ENCODE data around the gene BMP10.

BMP10 gene

DNA sequence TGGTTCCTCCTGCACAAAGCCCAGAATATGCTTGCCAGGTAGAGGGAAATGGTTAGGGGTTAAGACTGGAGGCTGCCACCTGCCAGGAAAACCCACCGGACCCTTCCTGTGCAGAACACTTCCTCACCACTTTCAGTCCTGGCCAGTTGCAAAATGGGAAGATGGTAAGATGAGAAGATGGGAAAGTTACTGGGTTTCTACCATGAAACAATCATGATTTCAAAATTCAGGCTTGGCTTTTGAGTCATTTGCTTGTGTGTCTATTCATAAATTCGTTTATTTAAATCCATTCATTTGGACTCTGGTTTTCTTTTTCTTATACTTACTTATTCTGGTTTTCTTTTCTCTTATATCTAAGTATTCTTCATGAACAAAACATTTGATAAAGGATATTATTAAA, 7.2 kb downstream of the BMP10 start:
- Histone ChIP-seq H3K4me3 (replicated peaks; ENCODE audit: insufficient read depth, low read length) (no peak overlapping the region), H3K27me3 (ENCODE audit: insufficient read depth, poor library complexity, severe bottlenecking) (no peaks in the 10 kb centered on the region), H3K27ac (replicated peaks) (no peak overlapping the region)
- TF ChIP-seq, protein P1, sequence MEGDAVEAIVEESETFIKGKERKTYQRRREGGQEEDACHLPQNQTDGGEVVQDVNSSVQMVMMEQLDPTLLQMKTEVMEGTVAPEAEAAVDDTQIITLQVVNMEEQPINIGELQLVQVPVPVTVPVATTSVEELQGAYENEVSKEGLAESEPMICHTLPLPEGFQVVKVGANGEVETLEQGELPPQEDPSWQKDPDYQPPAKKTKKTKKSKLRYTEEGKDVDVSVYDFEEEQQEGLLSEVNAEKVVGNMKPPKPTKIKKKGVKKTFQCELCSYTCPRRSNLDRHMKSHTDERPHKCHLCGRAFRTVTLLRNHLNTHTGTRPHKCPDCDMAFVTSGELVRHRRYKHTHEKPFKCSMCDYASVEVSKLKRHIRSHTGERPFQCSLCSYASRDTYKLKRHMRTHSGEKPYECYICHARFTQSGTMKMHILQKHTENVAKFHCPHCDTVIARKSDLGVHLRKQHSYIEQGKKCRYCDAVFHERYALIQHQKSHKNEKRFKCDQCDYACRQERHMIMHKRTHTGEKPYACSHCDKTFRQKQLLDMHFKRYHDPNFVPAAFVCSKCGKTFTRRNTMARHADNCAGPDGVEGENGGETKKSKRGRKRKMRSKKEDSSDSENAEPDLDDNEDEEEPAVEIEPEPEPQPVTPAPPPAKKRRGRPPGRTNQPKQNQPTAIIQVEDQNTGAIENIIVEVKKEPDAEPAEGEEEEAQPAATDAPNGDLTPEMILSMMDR (IDR thresholded peaks at IDR 0.05; ENCODE audit: insufficient read depth, low read length), result no peak
- TF ChIP-seq, protein P2, sequence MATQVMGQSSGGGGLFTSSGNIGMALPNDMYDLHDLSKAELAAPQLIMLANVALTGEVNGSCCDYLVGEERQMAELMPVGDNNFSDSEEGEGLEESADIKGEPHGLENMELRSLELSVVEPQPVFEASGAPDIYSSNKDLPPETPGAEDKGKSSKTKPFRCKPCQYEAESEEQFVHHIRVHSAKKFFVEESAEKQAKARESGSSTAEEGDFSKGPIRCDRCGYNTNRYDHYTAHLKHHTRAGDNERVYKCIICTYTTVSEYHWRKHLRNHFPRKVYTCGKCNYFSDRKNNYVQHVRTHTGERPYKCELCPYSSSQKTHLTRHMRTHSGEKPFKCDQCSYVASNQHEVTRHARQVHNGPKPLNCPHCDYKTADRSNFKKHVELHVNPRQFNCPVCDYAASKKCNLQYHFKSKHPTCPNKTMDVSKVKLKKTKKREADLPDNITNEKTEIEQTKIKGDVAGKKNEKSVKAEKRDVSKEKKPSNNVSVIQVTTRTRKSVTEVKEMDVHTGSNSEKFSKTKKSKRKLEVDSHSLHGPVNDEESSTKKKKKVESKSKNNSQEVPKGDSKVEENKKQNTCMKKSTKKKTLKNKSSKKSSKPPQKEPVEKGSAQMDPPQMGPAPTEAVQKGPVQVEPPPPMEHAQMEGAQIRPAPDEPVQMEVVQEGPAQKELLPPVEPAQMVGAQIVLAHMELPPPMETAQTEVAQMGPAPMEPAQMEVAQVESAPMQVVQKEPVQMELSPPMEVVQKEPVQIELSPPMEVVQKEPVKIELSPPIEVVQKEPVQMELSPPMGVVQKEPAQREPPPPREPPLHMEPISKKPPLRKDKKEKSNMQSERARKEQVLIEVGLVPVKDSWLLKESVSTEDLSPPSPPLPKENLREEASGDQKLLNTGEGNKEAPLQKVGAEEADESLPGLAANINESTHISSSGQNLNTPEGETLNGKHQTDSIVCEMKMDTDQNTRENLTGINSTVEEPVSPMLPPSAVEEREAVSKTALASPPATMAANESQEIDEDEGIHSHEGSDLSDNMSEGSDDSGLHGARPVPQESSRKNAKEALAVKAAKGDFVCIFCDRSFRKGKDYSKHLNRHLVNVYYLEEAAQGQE (IDR thresholded peaks at IDR 0.05; ENCODE audit: insufficient replicate concordance, low read depth), result no peak
- TF ChIP-seq SPI1 (IDR thresholded peaks at IDR 0.05; ENCODE audit: borderline replicate concordance, low read depth) (no peak), POLR2AphosphoS5 (IDR thresholded peaks at IDR 0.05; ENCODE audit: low read depth) (no peak), GABPA (IDR thresholded peaks at IDR 0.05; ENCODE audit: low read depth) (no peak)
- no peak for DNase-seq (ENCODE audit: low read depth in 1 of 2, low spot score in 1 of 2)

DNA sequence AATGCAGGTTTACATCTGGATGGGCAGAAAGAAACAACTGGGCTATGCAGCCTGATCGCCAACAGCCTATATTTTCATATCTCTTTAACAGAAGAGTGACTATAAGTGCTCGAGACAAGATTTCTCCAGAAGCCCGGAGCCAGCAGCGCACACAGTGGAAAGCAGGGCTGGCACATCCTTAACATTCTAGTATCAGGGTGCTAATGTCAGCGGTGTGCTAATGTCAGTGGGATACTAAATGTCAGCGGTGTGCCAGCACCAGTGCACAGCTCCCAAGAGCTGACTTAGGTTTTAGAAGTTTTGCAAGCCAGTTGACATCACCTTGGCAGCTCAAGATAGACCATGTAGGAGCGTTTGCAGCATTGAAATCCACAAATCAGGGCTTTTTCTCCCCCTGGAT, 8.3 kb downstream of the BMP10 start:
- DNase-seq (ENCODE audit: low read depth in 1 of 2, low spot score in 1 of 2), result no peak
- Histone ChIP-seq H3K27me3 (ENCODE audit: insufficient read depth, poor library complexity, severe bottlenecking) (no peaks in the 10 kb centered on the region), H3K27ac (replicated peaks) (no peak overlapping the region), H3K4me3 (replicated peaks; ENCODE audit: insufficient read depth, low read length) (no peak overlapping the region)
- TF ChIP-seq POLR2AphosphoS5 (IDR thresholded peaks at IDR 0.05; ENCODE audit: low read depth), result no peak

DNA sequence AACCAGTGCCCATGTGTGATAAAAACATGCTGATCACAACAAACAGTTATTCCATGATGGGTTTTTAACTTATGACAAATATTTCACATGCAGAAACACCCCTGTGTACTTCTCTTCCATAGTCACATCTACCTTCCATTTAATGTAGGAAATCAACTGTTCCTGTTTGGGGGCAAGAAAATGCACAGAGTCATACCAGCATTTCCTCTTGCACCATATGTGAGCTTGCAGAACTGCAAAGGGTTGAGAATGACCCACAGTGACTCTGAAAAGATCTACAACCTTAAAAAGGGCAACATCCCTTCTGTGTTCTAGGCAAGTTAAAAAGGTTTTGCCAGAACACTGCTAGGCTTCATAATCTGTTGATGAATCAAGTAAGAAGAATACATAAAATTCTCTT, 9.9 kb downstream of the BMP10 start:
- TF ChIP-seq GABPA (IDR thresholded peaks at IDR 0.05; ENCODE audit: low read depth), result no peak
- TF ChIP-seq SPI1 (IDR thresholded peaks at IDR 0.05; ENCODE audit: borderline replicate concordance, low read depth), result peak; percentile 52; the same call in 1 of the 2 replicates
- DNase-seq (ENCODE audit: low read depth in 1 of 2, low spot score in 1 of 2), result peak in 1 of 2 experiments; percentile 75
- Histone ChIP-seq H3K27ac (replicated peaks) (peak overlapping the region; percentile 25), H3K4me3 (replicated peaks; ENCODE audit: insufficient read depth, low read length) (no peak overlapping the region), H3K27me3 (ENCODE audit: insufficient read depth, poor library complexity, severe bottlenecking) (no peaks in the 10 kb centered on the region)

DNA sequence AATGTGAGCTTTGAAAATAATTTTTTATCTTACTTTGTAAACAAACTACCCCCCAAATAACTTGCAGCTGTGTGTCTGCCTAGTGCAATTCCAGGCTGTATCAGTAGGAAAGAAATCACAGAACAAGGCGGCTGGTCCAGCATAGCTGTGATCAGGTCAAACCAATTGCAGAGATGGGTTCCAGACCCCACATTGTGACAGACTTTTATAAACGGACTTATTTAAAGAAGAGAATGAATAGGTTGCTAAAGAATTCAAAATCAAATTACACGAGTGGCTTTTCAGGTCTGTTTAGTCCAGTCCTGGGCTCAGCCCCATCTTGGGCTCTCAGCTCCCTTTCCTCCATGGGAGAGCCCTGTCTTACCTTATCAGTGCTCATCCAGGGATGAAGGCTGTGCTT, 11.1 kb downstream of the BMP10 start:
- no peak for DNase-seq (ENCODE audit: low read depth in 1 of 2, low spot score in 1 of 2)
- TF ChIP-seq SPI1 (IDR thresholded peaks at IDR 0.05; ENCODE audit: borderline replicate concordance, low read depth) (no peak), POLR2AphosphoS5 (IDR thresholded peaks at IDR 0.05; ENCODE audit: low read depth) (no peak), GABPA (IDR thresholded peaks at IDR 0.05; ENCODE audit: low read depth) (no peak)
- TF ChIP-seq, protein P1 (IDR thresholded peaks at IDR 0.05; ENCODE audit: insufficient read depth, low read length), result no peak
- TF ChIP-seq, protein P2 (IDR thresholded peaks at IDR 0.05; ENCODE audit: insufficient replicate concordance, low read depth), result no peak
- H3K4me3 ChIP-seq (replicated peaks; ENCODE audit: insufficient read depth, low read length), result no peak overlapping the region
- H3K27me3 ChIP-seq (ENCODE audit: insufficient read depth, poor library complexity, severe bottlenecking), result no peaks in the 10 kb centered on the region
- H3K27ac ChIP-seq (replicated peaks), result no peak overlapping the region

DNA sequence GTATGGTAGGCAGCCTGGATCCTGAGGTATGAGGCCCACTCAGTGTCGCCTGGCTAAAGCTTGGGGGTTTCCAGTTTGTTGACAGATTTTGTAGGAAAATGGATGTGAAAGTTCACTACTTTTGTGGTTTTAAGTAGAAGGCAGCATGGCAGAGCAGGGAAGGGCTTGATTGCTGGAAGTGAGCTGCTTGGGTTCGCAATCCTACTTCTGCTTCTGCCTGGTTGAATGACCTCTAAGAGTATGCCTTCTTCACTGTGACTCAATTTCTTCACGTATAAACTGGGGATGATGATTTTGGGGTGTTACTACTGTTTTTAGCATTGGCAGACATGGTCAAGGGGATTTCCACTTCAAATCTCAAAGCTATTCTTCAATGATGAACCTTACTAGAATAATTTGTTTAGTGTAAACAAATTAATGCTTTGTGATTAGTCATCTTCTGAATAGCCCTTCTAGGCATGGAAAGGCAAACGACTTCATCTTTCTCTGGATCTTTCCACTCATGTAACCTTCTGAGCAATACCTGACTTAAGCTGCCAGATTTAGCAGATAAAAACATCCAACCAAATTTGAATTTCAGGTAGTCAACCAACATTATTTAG, 13.2 kb downstream of the BMP10 start:
- no peak overlapping the region for H3K4me3 ChIP-seq (replicated peaks; ENCODE audit: insufficient read depth, low read length)
- peak in 1 of 2 experiments; percentile 51 for DNase-seq (ENCODE audit: low read depth in 1 of 2, low spot score in 1 of 2)
- H3K27ac ChIP-seq (replicated peaks), result no peak overlapping the region
- H3K27me3 ChIP-seq (ENCODE audit: insufficient read depth, poor library complexity, severe bottlenecking), result no peaks in the 10 kb centered on the region
- TF ChIP-seq SPI1 (IDR thresholded peaks at IDR 0.05; ENCODE audit: borderline replicate concordance, low read depth), result peak; percentile 6; the same call in 1 of the 2 replicates
- TF ChIP-seq, protein P1 (IDR thresholded peaks at IDR 0.05; ENCODE audit: insufficient read depth, low read length), result no peak

Data from HL-60 (cell line).